B cell (primary cell): ENCODE data around the gene XCL2.

Experiments used
- EZH2 ChIP-seq: IDR thresholded peaks from 2 replicates; pipeline ENCODE4 v1.6.1; 2012; ENCODE audit warnings: borderline replicate concordance, low read depth, mild to moderate bottlenecking, moderate library complexity, low read length; ENCODE audit not compliant: insufficient read depth, poor library complexity, severe bottlenecking
- TF ChIP-seq, protein P1 (sequence below): fragments of 200-600 bp; IDR thresholded peaks from one replicate; pipeline ENCODE4 v1.8.0; 2022; ENCODE audit warnings: antibody characterized with exemption, mild to moderate bottlenecking

DNA sequence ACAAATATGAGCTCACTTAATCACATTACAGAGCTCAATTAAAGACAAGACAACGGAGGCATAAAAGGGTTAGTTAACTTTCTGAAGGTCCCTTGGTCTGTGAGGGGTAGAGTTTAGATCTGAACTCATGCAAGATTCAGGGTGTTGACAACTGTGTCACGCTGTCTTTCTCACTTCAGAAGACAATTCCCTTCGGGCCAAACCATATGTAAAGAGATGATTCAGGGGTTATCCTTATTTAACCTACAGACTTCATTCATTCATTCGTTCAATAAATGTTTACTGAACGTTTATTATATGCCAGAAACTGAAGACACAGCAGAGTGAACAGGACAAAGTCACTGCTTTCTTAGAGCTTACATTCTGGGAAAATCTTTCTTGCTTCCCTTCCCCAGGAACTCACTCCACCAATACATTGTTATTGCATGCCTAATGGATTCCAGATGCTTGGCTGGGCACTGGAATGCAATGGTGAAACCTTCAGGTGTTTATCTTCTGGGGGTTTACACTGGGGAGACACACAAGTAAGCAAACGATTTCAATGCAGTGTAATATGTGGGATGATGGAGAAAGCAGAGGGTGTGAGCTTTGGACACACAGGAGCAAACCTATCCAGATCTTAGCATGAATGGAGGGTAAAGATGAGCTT lies 39.0 kb upstream of the XCL2 start:
- TF ChIP-seq, protein P1, sequence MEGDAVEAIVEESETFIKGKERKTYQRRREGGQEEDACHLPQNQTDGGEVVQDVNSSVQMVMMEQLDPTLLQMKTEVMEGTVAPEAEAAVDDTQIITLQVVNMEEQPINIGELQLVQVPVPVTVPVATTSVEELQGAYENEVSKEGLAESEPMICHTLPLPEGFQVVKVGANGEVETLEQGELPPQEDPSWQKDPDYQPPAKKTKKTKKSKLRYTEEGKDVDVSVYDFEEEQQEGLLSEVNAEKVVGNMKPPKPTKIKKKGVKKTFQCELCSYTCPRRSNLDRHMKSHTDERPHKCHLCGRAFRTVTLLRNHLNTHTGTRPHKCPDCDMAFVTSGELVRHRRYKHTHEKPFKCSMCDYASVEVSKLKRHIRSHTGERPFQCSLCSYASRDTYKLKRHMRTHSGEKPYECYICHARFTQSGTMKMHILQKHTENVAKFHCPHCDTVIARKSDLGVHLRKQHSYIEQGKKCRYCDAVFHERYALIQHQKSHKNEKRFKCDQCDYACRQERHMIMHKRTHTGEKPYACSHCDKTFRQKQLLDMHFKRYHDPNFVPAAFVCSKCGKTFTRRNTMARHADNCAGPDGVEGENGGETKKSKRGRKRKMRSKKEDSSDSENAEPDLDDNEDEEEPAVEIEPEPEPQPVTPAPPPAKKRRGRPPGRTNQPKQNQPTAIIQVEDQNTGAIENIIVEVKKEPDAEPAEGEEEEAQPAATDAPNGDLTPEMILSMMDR = no peak
- TF ChIP-seq EZH2 = no peak
